OCI-LY3 (cell line): ENCODE results near the gene CELA2A.

Experiments used
- CTCF ChIP-seq: fragments of 200-600, 300-600 bp; sonication (generic); IDR thresholded peaks from 2 replicates; pipeline ENCODE4 v1.5.1; 2014; ENCODE audit warnings: antibody characterized with exemption, low read length, low read depth
- EZH2phosphoT487 ChIP-seq: fragments of 200-600 bp; shearing (Covaris generic); IDR thresholded peaks from 2 replicates; pipeline ENCODE4 v1.6.1; 2018; ENCODE audit warnings: antibody characterized with exemption, mixed run types, low read depth

GRCh38 chr1:15413563-15414444, 42.7 kb upstream of the CELA2A start:
- TF ChIP-seq CTCF, result no peak
- no peak for TF ChIP-seq EZH2phosphoT487
